Measurements from ENCODE around the gene CYP4F8. TPM values are rescaled to one million over a fixed set of nuclear protein-coding genes. Genes with fewer than 3 reads are reported as not detected.
"Not testable (repeated sequence)": the region's sequence is repeated elsewhere in the genome, so short reads cannot be mapped to it uniquely, and the experiment has no call there.

Gene CYP4F8
- total RNA-seq, 1 donor from 2014 or later = not detected

DNA sequence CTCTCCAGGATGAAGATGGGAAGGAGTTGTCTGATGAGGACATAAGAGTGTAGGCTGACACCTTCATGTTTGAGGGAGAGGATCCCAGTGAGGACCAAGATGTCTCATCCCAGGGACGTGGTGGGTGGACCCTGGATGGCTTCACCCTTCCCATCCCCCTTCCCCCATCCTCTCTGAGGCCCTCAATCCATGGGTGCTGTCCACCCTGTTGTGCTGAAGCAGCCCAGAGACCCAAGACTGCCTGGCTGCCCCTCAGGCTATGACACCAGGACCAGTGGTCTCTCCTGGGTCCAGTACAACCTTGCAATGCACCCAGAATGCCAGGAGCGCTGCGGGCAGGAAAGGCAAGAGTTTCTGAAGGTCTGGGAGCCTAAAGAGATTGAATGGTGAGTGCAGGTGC, 54.4 kb downstream of the CYP4F8 start:
- Mint-ChIP-seq H3K27me3 (ENCODE audit: insufficient read depth) (no peaks in the 10 kb centered on the region), H3K9me3 (no peaks in the 10 kb centered on the region), H3K36me3 (ENCODE audit: low read depth) (no peaks in the 10 kb centered on the region), H3K4me3 (no peak overlapping the region), H3K27ac (no peak overlapping the region), H3K4me1 (ENCODE audit: low read depth) (no peaks in the 10 kb centered on the region)
- DNase-seq (ENCODE audit: low spot score) = no peak
- intact Hi-C loops (cut with micrococcal nuclease) = no loop called here

DNA sequence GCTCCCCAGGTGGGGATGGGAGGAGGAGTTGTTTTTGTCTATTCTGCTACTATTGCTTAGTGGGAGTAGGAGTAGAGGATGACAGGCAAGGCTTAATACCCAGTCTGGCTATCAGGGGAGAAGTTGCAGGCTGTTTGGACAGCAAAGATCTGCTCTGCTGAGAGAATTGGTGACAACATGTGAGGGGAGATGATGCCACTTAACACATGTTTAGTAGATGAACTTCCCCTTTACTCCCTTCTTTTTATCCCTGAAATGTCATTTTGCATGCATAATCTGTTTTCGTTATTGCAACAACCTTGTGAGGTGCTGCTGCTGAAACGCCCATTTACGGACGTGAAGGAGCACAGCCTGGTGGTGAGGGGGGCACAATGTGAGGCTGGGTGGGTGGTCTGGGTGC, 54.9 kb downstream of the CYP4F8 start:
- no peaks in the 10 kb centered on the region for H3K36me3 Mint-ChIP-seq (ENCODE audit: low read depth)
- H3K4me3 Mint-ChIP-seq = no peak overlapping the region
- H3K27me3 Mint-ChIP-seq (ENCODE audit: insufficient read depth) = no peaks in the 10 kb centered on the region

DNA sequence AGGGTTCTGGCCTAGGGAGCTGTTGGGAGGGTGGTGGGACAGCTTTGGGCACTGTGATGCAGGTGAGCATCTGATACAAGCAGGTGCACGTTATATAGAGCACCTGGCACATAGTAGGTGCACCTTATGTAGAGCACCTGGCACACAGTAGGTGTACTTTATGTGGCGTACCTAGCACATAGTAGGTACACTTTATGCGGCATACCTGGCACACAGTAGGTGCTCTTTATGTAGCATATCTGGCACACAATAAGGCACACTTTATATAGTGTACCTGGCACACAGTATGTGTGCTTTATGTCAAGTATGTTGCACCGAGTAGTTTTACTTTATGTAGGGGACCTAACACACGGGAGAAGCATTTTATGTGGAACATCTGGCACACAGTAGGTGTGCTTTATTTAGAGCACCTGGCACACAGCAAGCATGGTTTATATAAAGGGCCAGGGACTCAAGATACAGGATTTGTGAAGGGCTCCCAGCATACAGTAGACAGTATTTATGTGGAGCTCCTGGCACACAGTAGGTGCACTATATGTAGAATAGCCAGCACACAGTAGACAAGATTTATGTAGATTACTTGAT, 56.3 kb downstream of the CYP4F8 start:
- Mint-ChIP-seq H3K27me3 (ENCODE audit: insufficient read depth) (no peaks in the 10 kb centered on the region), H3K4me3 (no peak overlapping the region), H3K4me1 (ENCODE audit: low read depth) (no peaks in the 10 kb centered on the region), H3K9me3 (no peaks in the 10 kb centered on the region), H3K36me3 (ENCODE audit: low read depth) (no peaks in the 10 kb centered on the region), H3K27ac (no peak overlapping the region)
- no peak for DNase-seq (ENCODE audit: low spot score)
- intact Hi-C loops (cut with micrococcal nuclease) = no loop called here

More for the DNA sequence above, 54.9 kb downstream of the CYP4F8 start:
- H3K9me3 Mint-ChIP-seq = no peaks in the 10 kb centered on the region
- no peaks in the 10 kb centered on the region for H3K4me1 Mint-ChIP-seq (ENCODE audit: low read depth)
- DNase-seq (ENCODE audit: low spot score) = no peak
- H3K27ac Mint-ChIP-seq = no peak overlapping the region
- intact Hi-C loops (cut with micrococcal nuclease) = no loop called here

DNA sequence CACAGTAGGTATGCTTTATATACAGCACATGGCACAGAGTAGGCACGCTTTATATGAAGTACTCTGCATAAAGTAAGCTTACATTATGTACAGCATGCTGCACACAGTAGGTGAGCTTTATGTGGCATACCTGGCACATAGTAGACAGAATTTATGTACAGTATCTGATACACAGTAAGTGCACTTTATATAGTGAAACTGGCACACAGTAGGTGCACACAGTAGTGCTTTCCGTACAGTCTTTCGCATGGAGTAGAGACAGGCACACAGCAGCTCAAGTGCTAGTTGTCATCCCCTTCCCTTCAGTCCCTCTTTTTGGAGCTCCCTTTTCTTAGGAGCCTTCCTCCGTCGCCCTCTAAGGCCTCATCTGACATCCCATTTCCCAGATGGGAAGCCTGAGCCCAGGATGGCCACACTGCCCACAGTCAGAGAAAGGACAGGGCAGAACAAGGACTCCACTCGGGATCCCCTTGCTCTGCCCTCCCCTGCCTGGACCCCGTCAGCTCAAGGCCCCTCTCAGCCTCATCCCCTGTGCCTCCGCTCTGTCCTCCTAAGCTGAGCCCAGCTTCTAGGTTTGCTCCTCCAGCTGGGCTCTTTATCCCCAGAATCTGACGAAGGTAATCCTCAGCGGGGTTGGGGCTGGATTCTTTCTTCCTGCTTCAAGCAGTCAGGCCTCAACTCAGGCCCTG, 57.0 kb downstream of the CYP4F8 start:
- Mint-ChIP-seq H3K27ac (no peak overlapping the region), H3K4me1 (ENCODE audit: low read depth) (no peaks in the 10 kb centered on the region), H3K4me3 (no peak overlapping the region), H3K36me3 (ENCODE audit: low read depth) (no peaks in the 10 kb centered on the region), H3K27me3 (ENCODE audit: insufficient read depth) (no peaks in the 10 kb centered on the region), H3K9me3 (no peaks in the 10 kb centered on the region)
- no peak for DNase-seq (ENCODE audit: low spot score)
- intact Hi-C loops (cut with micrococcal nuclease) = no loop called here

DNA sequence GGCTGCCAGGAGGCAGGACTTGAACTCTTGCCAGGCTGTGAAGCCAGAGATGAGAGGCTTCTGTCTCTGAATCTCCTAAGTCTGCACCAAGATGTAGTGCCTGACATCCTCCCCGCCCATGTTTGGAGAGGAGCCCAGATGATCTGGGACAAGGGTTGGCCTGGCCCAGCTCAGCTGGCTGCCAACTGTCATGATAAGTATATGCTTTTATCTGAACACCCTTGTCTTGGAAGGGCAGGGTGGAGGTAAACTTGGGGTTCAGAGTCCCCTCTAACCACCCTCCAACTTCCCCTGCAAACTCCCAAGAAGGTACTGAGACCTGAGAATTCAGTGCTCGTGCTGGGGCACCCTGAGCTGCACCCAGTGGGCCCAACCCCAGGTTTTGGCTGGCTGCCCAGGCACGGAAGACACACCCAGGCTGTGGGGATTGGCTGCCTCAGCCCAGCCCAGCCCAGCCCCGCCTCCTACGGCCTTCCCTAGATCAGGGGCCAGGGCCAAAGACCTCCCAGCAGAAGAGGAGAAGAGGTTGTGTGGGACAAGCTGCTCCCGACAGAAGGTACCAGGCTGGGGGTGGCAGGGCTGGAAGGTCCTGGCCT, 57.7 kb downstream of the CYP4F8 start, which contains the start of gene CYP4F12:
Gene CYP4F12 (plus strand): TSS at position 508 of the 596 bp plus-strand sequence. CDS start 443 bp downstream, outside the sequence.
- intact Hi-C loops (cut with micrococcal nuclease) = no loop called here
- Mint-ChIP-seq H3K27me3 (ENCODE audit: insufficient read depth) (no peaks in the 10 kb centered on the region), H3K27ac (no peak within 1 kb of the TSS), H3K36me3 (ENCODE audit: low read depth) (peaks cover 1% of the 10 kb centered on the region), H3K4me1 (ENCODE audit: low read depth) (no peaks in the 10 kb centered on the region), H3K9me3 (peaks cover 3% of the 10 kb centered on the region), H3K4me3 (no peak within 1 kb of the TSS)
- DNase-seq (ENCODE audit: low spot score) = no peak

DNA sequence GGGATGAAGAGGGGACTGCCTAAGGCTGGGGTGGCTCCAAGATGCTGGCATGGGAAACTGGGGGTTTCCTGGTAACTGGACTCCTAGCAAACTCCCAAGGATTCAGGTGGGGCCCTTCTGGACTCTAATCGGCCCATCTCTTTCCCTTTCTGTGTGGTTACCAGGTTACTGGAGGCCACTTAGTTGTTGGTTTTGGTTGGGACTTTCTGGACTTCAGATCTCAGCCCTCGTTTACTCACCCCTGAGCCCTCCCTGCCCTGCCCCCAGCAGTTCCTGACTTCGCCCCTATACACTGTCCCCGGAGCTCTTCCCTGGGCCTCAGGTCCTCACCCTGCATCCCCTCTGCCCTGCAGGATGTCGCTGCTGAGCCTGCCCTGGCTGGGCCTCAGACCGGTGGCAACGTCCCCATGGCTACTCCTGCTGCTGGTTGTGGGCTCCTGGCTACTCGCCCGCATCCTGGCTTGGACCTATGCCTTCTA, 58.2 kb downstream of the CYP4F8 start:
- no peaks in the 10 kb centered on the region for H3K27me3 Mint-ChIP-seq (ENCODE audit: insufficient read depth)
- H3K27ac Mint-ChIP-seq = no peak overlapping the region
- peaks cover 1% of the 10 kb centered on the region for H3K36me3 Mint-ChIP-seq (ENCODE audit: low read depth)
- no peak overlapping the region for H3K4me3 Mint-ChIP-seq
- intact Hi-C loops (cut with micrococcal nuclease) = no loop called here
- no peak for DNase-seq (ENCODE audit: low spot score)
- no peaks in the 10 kb centered on the region for H3K4me1 Mint-ChIP-seq (ENCODE audit: low read depth)
- peaks cover 7% of the 10 kb centered on the region for H3K9me3 Mint-ChIP-seq

DNA sequence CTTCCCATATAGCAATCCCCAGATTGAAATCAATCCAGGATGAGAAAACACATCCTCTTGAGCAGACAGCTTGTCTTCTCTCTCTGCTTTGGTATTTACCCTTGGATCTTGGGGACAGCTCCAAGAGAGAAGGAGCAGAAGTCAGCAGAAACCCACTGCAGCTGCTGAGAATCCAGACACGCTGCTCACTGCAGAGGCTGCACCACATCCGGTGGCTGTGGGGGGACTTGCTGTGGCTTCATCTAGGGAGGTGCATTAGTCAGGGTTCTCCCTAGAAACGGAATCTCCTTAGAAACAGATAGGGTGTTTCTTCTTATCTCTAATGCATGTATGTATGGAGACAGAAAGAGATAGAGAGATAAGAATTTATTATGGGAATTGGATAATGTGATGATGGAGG, 60.5 kb downstream of the CYP4F8 start:
- Mint-ChIP-seq H3K27ac (no peak overlapping the region), H3K9me3 (peaks cover 14% of the 10 kb centered on the region), H3K36me3 (ENCODE audit: low read depth) (peaks cover 1% of the 10 kb centered on the region), H3K4me3 (no peak overlapping the region), H3K27me3 (ENCODE audit: insufficient read depth) (no peaks in the 10 kb centered on the region), H3K4me1 (ENCODE audit: low read depth) (no peaks in the 10 kb centered on the region)
- intact Hi-C loops (cut with micrococcal nuclease) = no loop called here
- DNase-seq (ENCODE audit: low spot score) = no peak

DNA sequence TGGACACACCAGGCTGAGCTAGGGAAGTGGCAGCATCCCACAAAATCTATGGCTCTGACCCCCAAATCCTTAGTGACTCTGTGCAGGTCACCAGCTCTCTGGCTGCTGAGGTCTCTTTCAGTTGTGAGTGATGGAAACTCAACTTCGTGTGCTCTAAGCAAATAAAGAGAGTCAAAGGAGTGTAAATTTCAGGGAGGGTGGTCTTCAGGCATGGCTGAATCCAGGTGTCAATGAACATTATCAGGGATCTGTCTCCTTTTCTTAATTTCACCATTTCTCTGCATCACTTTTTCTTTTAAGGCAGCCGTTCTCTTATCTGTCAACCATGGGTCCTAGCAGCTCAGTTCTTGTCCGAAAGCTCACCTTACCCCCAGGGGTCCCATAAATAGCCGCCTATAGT, 64.1 kb downstream of the CYP4F8 start:
- Mint-ChIP-seq H3K4me3 (no peak overlapping the region), H3K27me3 (ENCODE audit: insufficient read depth) (no peaks in the 10 kb centered on the region), H3K36me3 (ENCODE audit: low read depth) (peaks cover 1% of the 10 kb centered on the region), H3K27ac (no peak overlapping the region), H3K4me1 (ENCODE audit: low read depth) (no peaks in the 10 kb centered on the region), H3K9me3 (peaks cover 14% of the 10 kb centered on the region)
- no peak for DNase-seq (ENCODE audit: low spot score)
- intact Hi-C loops (cut with micrococcal nuclease) = no loop called here

DNA sequence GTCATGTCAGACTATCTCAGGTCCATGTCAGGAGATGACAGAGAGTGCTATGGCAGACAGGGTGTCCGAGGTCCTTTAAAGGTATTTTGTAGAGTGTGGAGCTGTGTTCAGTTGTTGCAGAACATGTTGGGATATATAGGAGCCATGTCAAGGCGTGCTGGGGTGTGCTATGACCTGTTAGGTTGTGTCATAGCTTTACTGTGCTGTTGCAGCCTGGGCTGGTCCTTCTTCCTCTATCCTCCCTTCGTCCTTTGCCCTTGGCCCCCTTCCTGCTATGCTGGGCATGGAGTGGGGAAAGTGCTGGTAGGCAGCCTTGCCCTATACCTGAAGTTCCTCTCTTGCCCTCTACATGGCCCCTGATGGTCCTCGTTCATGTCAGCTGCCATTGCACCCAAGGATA, 64.8 kb downstream of the CYP4F8 start:
- H3K9me3 Mint-ChIP-seq = peaks cover 14% of the 10 kb centered on the region
- H3K4me3 Mint-ChIP-seq; H3K27me3 Mint-ChIP-seq (ENCODE audit: insufficient read depth); H3K36me3 Mint-ChIP-seq (ENCODE audit: low read depth); H3K4me1 Mint-ChIP-seq (ENCODE audit: low read depth); intact Hi-C loops (cut with micrococcal nuclease); DNase-seq (ENCODE audit: low spot score); H3K27ac Mint-ChIP-seq: not testable (repeated sequence)

Other genes starting within 250 kb of the CYP4F8 start
- 52.7 and 57.5 TPM in 2 replicates for gene AKAP8, start 235.4 kb upstream of the CYP4F8 start, total RNA-seq
- 73.8 and 77.9 TPM in 2 replicates for gene AKAP8L, start 196.2 kb upstream of the CYP4F8 start, total RNA-seq
- 37.6 and 38.7 TPM in 2 replicates for gene WIZ, start 165.3 kb upstream of the CYP4F8 start, total RNA-seq
- gene RASAL3, start 150.7 kb upstream of the CYP4F8 start, total RNA-seq = 130 and 132 TPM in 2 replicates
- gene PGLYRP2, start 135.7 kb upstream of the CYP4F8 start, total RNA-seq = 0.07 TPM in 1 of 2 replicates, not detected in the other
- 0.10 TPM in 1 of 2 replicates, not detected in the other for gene CYP4F22, start 106.7 kb upstream of the CYP4F8 start, total RNA-seq
- not detected in 2 replicates for gene CYP4F3, start 25.7 kb downstream of the CYP4F8 start, total RNA-seq
- not detected in 2 replicates for gene CYP4F12, start 57.9 kb downstream of the CYP4F8 start, total RNA-seq
- not detected in 2 replicates for gene OR10H2, start 112.8 kb downstream of the CYP4F8 start, total RNA-seq
- gene OR10H3, start 122.8 kb downstream of the CYP4F8 start, total RNA-seq = not detected in 2 replicates
- gene OR10H5, start 172.4 kb downstream of the CYP4F8 start, total RNA-seq = not detected in 2 replicates
- gene OR10H1, start 200.4 kb downstream of the CYP4F8 start, total RNA-seq = not detected in 2 replicates